Dendritic cell treated with granulocyte-macrophage colony-stimulating factor and Interleukin-4, amounts not matched to agents 40 ng/mL and 50 ng/mL, for 4 days (primary cell): ENCODE data around the gene NOL4L.

Source experiments
- H3K27ac Mint-ChIP-seq: one replicate; pipeline ENCODE4 v1.8.0; 2022; ENCODE audit warnings: mild to moderate bottlenecking, mixed read lengths
- H3K27me3 Mint-ChIP-seq: one replicate; pipeline ENCODE4 v1.8.0; 2022; ENCODE audit warnings: mild to moderate bottlenecking, mixed read lengths
- H3K36me3 Mint-ChIP-seq: one replicate; pipeline ENCODE4 v1.8.0; 2022; ENCODE audit warnings: low read depth, mixed read lengths
- H3K4me1 Mint-ChIP-seq: one replicate; pipeline ENCODE4 v1.8.0; 2022; ENCODE audit warnings: low read depth, mixed read lengths
- H3K4me3 Mint-ChIP-seq: one replicate; pipeline ENCODE4 v1.8.0; 2022; ENCODE audit warnings: mild to moderate bottlenecking, moderate library complexity, mixed read lengths
- H3K9me3 Mint-ChIP-seq: one replicate; pipeline ENCODE4 v1.8.0; 2022; ENCODE audit warnings: mixed read lengths
- intact Hi-C: fragments of 100-400 bp; cut with micrococcal nuclease; formaldehyde crosslinking; loops from one replicate; pipeline ENCODE4 v1.15.0; 2022

NOL4L gene

GRCh38 chr20:32455901-32456701 lies 129.0 kb downstream of the NOL4L start:
- Mint-ChIP-seq H3K9me3 (no peaks in the 10 kb centered on the region), H3K27ac (no peak overlapping the region), H3K27me3 (no peaks in the 10 kb centered on the region), H3K36me3 (peaks cover 72% of the 10 kb centered on the region), H3K4me3 (no peak overlapping the region), H3K4me1 (peaks cover 32% of the 10 kb centered on the region)
- intact Hi-C loops, result no loop called here

- H3K27me3 Mint-ChIP-seq, result no peaks in the 10 kb centered on the region
- H3K4me1 Mint-ChIP-seq, result peaks cover 39% of the 10 kb centered on the region
- peaks cover 69% of the 10 kb centered on the region for H3K36me3 Mint-ChIP-seq
- no peaks in the 10 kb centered on the region for H3K9me3 Mint-ChIP-seq
- no peak overlapping the region for H3K4me3 Mint-ChIP-seq
- no peak overlapping the region for H3K27ac Mint-ChIP-seq
- intact Hi-C loops, result no loop called here
Observed at GRCh38 chr20:32455171-32455900, 129.8 kb downstream of the NOL4L start.

GRCh38 chr20:32454164-32455145 lies 130.7 kb downstream of the NOL4L start:
- no peak overlapping the region for H3K4me3 Mint-ChIP-seq
- peaks cover 48% of the 10 kb centered on the region for H3K4me1 Mint-ChIP-seq
- H3K27ac Mint-ChIP-seq, result no peak overlapping the region
- intact Hi-C loops, result no loop called here
- H3K36me3 Mint-ChIP-seq, result peaks cover 69% of the 10 kb centered on the region
- no peaks in the 10 kb centered on the region for H3K27me3 Mint-ChIP-seq
- no peaks in the 10 kb centered on the region for H3K9me3 Mint-ChIP-seq

GRCh38 chr20:32453467-32454163 lies 131.5 kb downstream of the NOL4L start:
- Mint-ChIP-seq H3K36me3 (peaks cover 71% of the 10 kb centered on the region), H3K4me3 (no peak overlapping the region), H3K27me3 (no peaks in the 10 kb centered on the region), H3K9me3 (no peaks in the 10 kb centered on the region), H3K27ac (no peak overlapping the region), H3K4me1 (peaks cover 53% of the 10 kb centered on the region)
- intact Hi-C loops, result no loop called here

- intact Hi-C loops, result no loop called here
- Mint-ChIP-seq H3K4me1 (peaks cover 50% of the 10 kb centered on the region), H3K27me3 (no peaks in the 10 kb centered on the region), H3K36me3 (peaks cover 72% of the 10 kb centered on the region), H3K9me3 (no peaks in the 10 kb centered on the region), H3K27ac (no peak overlapping the region), H3K4me3 (no peak overlapping the region)
Observed at GRCh38 chr20:32452776-32453466, 132.2 kb downstream of the NOL4L start.

- intact Hi-C loops, result no loop called here
- peaks cover 83% of the 10 kb centered on the region for H3K36me3 Mint-ChIP-seq
- H3K27me3 Mint-ChIP-seq, result no peaks in the 10 kb centered on the region
- no peaks in the 10 kb centered on the region for H3K9me3 Mint-ChIP-seq
- H3K4me1 Mint-ChIP-seq, result peaks cover 49% of the 10 kb centered on the region
- H3K27ac Mint-ChIP-seq, result no peak overlapping the region
- no peak overlapping the region for H3K4me3 Mint-ChIP-seq
Observed at GRCh38 chr20:32451682-32452461, 133.3 kb downstream of the NOL4L start.

GRCh38 chr20:32451340-32451681 lies 133.8 kb downstream of the NOL4L start:
- intact Hi-C loops, result no loop called here
- no peak overlapping the region for H3K4me3 Mint-ChIP-seq
- H3K27ac Mint-ChIP-seq, result no peak overlapping the region
- peaks cover 88% of the 10 kb centered on the region for H3K36me3 Mint-ChIP-seq
- H3K9me3 Mint-ChIP-seq, result no peaks in the 10 kb centered on the region
- H3K27me3 Mint-ChIP-seq, result no peaks in the 10 kb centered on the region
- H3K4me1 Mint-ChIP-seq, result peaks cover 52% of the 10 kb centered on the region

- Mint-ChIP-seq H3K27ac (no peak overlapping the region), H3K27me3 (no peaks in the 10 kb centered on the region), H3K9me3 (no peaks in the 10 kb centered on the region), H3K4me3 (no peak overlapping the region), H3K36me3 (peaks cover 88% of the 10 kb centered on the region), H3K4me1 (peaks cover 53% of the 10 kb centered on the region)
- intact Hi-C loops, result no loop called here
Observed at GRCh38 chr20:32450484-32451061, 134.6 kb downstream of the NOL4L start.

- no peaks in the 10 kb centered on the region for H3K9me3 Mint-ChIP-seq
- intact Hi-C loops, result no loop called here
- H3K36me3 Mint-ChIP-seq, result peaks cover 88% of the 10 kb centered on the region
- no peaks in the 10 kb centered on the region for H3K27me3 Mint-ChIP-seq
- peak overlapping the region; percentile 39 for H3K4me3 Mint-ChIP-seq
- H3K27ac Mint-ChIP-seq, result peak overlapping the region; percentile 38
- H3K4me1 Mint-ChIP-seq, result peaks cover 57% of the 10 kb centered on the region
Observed at GRCh38 chr20:32449890-32450401, 135.2 kb downstream of the NOL4L start.

- peaks cover 88% of the 10 kb centered on the region for H3K36me3 Mint-ChIP-seq
Observed at GRCh38 chr20:32449057-32449889, 135.9 kb downstream of the NOL4L start.

GRCh38 chr20:32448306-32449056 lies 136.7 kb downstream of the NOL4L start:
- H3K27ac Mint-ChIP-seq, result no peak overlapping the region
- intact Hi-C loops, result no loop called here
- peaks cover 90% of the 10 kb centered on the region for H3K36me3 Mint-ChIP-seq

More at GRCh38 chr20:32449057-32449889, 135.9 kb downstream of the NOL4L start:
- Mint-ChIP-seq H3K27ac (peak overlapping the region; percentile 38), H3K27me3 (no peaks in the 10 kb centered on the region), H3K4me3 (peak overlapping the region; percentile 39), H3K4me1 (peaks cover 57% of the 10 kb centered on the region), H3K9me3 (no peaks in the 10 kb centered on the region)
- intact Hi-C loops, result no loop called here

More at GRCh38 chr20:32448306-32449056, 136.7 kb downstream of the NOL4L start:
- Mint-ChIP-seq H3K9me3 (no peaks in the 10 kb centered on the region), H3K27me3 (no peaks in the 10 kb centered on the region), H3K4me1 (peaks cover 57% of the 10 kb centered on the region), H3K4me3 (no peak overlapping the region)
